HG03439 (cell line): ENCODE measurements around the gene GBF1.

ENCODE experiments used
- ATAC-seq: cut with Tn5 transposase; IDR thresholded peaks from one replicate; pipeline ENCODE4 v1.9.1; 2021; ENCODE audit warnings: mild to moderate bottlenecking, moderate library complexity; ENCODE audit not compliant: unreplicated experiment

GBF1 gene

DNA sequence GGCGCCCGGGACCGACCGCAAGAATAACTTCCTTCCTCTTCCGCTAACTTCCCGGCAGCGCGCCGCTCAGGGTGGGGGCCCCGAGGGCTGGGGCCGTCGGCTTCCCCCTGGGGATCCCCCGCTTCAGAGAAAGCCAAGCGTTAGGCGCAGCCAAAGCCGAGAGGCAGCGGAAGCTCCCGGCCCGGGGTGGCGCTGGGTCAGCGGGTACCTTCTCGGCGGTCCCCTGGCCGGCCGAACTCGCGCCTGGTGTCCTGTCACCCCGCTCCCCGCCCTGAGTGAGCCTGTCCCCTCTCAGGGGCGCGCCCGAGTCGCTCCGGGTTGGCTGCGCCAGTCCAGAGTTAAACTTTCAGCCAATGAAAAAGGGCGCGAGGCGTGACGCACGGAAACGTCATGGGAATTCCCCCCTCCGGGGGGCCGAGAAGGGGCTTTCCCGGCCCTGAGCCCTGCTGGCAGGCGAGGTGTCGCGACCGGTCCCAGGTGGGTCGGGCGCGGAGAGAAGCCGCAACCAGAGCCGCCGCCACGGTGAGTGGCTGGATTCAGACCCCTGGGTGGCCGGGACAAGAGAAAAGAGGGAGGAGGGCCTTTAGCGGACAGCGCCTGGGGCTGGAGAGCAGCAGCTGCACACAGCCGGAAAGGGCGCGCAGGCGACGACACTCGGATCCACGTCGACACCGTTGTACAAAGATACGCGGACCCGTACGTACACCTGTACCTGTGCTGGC lies 148.9 kb downstream of the GBF1 start:
- ATAC-seq: peak; percentile 79

DNA sequence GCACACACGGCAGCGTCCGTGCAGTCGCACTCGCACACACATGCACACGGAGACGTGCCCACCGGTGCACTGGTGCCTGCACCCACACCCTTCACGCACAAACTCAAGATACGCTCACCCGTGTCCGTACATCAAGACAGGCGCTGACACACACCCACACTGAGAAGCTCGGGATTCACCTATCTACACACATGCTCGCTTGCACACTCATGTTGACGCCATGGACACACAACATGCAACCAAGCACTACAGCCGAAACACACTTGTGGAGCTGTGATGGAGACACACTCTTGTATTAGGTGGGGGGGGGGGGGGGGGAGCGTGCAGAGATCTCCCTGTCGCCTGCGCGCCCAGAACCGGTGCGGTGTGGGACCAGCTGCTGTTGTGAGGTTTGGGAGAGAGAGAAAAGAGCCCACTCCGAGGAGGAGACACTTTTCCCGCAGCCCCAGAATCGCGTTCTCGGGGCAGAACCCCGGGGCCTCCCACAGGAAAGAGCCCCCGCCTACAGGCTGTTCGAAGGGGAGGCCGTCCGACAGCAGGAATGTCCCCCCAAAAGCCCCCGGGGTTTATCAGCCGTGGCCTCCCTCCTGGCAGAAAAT lies 149.6 kb downstream of the GBF1 start:
- peak; percentile 2 for ATAC-seq

DNA sequence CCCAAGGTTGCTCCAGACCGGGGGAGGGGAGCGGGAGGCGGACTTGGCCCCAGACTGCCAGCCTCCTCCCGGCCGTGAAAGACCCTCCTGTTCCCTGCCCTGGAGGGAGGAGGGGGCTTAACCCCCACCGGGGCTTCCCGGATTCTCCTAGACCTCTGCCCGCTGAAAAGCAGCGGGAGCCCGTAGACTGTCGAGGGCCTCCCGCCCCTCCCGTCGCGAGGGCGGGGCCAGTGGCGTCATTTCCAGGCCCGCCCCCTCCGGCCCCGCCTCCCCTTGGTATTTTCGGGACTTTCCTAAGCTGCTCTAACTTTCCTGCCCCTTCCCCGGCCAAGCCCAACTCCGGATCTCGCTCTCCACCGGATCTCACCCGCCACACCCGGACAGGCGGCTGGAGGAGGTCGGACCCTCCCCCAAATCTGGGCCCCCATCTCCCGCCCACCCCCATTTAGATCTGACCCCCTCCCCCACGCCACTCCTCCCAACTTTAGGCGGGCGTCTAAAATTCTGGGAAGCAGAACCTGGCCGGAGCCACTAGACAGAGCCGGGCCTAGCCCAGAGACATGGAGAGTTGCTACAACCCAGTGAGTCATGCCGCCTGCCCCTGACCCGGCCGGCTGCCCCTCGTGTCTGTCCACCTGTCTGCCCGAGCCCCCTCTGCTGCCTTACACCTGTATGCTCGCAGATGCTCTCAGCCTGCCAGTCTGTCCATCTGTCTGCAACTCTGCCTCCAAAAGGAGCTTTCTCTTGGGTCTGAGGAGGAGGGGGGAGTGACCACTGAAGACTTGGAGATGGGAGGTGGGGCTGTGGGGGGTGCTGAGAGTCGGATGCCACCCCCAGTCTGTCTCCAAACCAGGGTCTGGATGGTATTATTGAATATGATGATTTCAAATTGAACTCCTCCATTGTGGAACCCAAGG lies 150.3 kb downstream of the GBF1 start, which contains the start of gene NFKB2:
TSS of gene NFKB2 (plus strand) at position 306 of the 917 bp plus-strand sequence. CDS start at position 561, 255 bp downstream.
- peak; percentile 24 for ATAC-seq

DNA sequence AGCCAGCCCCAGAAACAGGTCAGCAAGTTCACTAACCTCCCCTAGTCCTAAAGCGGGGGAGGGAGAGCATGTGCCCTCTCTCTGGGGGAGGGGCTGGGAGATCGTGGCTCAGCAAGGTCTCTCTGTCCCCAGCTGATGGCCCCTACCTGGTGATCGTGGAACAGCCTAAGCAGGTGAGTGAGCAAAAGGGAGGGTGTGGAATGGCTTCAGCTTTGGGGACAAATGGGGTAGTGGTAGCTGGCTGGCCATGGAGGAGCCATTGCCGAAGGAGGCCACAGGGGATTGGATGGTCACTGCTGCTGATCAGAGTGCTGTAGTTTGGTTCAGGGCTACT lies 151.0 kb downstream of the GBF1 start:
- ATAC-seq: no peak

DNA sequence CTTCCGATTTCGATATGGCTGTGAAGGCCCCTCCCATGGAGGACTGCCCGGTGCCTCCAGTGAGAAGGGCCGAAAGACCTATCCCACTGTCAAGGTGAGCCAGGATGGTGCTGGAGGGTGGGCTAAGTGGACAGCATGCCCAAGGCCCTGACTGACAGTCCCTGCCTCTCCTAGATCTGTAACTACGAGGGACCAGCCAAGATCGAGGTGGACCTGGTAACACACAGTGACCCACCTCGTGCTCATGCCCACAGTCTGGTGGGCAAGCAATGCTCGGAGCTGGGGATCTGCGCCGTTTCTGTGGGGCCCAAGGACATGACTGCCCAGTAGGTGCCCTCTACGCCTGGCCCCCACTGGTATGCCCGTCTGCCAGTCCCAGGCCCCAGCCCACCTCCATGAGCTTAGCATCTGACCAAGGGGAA lies 151.4 kb downstream of the GBF1 start:
- no peak for ATAC-seq

DNA sequence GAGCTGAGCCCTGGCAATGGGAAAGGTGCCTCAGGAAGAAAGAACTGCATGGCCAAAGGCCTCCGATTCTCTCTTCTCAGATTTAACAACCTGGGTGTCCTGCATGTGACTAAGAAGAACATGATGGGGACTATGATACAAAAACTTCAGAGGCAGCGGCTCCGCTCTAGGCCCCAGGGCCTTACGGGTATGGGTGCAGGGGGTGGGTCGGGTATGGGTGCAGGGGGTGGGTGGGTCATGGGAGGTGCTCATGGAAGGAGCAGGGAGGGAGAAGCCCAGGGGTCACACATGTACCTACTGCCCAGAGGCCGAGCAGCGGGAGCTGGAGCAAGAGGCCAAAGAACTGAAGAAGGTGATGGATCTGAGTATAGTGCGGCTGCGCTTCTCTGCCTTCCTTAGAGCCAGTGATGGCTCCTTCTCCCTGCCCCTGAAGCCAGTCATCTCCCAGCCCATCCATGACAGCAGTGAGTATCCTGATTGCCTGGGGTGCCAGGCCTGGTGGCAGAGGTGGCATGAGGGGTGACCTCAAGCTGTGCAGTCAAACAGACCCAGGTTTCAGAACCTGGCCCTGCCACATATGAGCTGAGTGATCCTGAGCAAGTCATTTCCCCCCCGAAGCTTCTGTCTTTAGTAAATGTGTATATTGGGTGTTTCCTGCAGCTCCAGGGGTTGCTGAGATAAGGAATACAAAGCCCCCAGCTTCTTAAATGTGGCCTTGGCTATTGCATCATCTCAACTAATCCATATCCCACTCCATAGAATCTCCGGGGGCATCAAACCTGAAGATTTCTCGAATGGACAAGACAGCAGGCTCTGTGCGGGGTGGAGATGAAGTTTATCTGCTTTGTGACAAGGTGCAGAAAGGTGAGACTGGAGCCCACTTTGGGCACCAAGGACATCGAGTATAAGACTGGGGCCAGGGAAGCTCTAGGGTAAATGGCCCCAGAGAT lies 152.2 kb downstream of the GBF1 start:
- no peak for ATAC-seq

DNA sequence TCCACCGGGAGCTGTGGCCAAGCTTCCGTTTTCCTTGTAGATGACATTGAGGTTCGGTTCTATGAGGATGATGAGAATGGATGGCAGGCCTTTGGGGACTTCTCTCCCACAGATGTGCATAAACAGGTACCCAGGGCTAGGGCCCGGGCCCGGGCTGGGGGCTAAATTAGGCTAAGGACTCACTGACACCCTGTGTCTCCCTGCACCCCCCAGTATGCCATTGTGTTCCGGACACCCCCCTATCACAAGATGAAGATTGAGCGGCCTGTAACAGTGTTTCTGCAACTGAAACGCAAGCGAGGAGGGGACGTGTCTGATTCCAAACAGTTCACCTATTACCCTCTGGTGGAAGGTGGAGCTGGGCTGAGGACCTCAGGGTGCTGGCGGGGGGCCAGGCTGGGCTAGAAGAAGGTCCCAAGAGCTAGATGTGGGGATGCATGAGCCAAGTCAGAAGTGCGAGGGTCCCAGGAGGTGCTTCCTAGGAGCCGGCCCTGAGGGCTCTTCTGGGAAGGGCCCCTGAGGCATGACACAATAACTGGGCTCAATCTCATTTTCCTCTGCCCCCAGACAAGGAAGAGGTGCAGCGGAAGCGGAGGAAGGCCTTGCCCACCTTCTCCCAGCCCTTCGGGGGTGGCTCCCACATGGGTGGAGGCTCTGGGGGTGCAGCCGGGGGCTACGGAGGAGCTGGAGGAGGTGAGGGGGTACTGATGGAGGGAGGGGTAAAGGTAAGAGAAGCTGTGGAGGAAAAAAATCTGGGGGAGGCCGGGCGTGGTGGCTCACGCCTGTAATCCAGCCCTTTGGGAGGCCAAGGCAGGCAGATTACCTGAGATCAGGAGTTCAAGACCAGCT lies 153.1 kb downstream of the GBF1 start:
- no peak for ATAC-seq

DNA sequence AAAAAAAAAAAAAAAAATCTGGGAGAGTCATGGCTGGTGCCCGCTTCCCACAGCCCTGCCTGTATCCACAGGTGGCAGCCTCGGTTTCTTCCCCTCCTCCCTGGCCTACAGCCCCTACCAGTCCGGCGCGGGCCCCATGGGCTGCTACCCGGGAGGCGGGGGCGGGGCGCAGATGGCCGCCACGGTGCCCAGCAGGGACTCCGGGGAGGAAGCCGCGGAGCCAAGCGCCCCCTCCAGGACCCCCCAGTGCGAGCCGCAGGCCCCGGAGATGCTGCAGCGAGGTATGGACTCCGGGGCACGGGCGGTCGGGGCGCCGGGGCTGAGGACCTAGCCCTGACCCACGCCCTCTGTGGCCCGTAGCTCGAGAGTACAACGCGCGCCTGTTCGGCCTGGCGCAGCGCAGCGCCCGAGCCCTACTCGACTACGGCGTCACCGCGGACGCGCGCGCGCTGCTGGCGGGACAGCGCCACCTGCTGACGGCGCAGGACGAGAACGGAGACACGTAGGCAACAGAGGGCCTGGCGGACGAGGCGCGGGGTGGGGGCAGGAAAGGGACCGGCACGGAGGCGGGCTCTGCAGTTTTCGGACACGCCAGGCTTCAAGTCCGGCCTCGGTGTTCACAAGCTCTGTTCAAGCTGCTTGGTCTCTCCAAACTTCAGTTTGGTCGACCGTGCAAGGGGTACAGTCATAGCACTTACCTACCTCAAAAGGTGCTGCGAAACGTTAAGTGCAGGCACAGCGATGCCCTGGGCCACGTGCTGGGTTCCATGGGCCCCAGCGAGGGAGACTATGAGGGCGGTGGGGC lies 154.1 kb downstream of the GBF1 start:
- ATAC-seq: peak; percentile 35

DNA sequence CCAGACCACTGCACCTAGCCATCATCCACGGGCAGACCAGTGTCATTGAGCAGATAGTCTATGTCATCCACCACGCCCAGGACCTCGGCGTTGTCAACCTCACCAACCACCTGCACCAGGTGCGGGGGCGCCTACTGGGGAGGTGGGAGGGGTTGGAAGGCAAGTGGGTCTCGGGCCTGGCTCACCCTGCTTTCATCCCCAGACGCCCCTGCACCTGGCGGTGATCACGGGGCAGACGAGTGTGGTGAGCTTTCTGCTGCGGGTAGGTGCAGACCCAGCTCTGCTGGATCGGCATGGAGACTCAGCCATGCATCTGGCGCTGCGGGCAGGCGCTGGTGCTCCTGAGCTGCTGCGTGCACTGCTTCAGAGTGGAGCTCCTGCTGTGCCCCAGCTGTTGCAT lies 154.7 kb downstream of the GBF1 start:
- ATAC-seq: no peak

DNA sequence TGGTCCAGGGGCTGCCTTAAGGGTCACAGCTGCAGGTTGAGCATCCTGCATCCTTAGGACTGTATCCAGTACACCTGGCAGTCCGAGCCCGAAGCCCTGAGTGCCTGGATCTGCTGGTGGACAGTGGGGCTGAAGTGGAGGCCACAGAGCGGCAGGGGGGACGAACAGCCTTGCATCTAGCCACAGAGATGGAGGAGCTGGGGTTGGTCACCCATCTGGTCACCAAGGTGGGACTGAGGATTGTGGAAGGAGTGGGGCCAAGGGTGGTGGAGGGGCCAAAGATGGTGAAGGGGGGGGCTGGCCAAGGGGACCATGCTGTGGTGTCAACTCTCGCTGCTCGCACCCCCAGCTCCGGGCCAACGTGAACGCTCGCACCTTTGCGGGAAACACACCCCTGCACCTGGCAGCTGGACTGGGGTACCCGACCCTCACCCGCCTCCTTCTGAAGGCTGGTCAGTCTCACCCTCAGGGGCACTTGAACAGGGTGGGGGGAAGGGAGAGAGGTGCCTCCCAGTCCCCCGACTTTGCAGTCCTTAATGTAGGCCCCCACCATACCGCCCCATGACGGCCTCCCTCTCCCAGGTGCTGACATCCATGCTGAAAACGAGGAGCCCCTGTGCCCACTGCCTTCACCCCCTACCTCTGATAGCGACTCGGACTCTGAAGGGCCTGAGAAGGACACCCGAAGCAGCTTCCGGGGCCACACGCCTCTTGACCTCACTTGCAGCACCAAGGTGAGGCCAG lies 155.4 kb downstream of the GBF1 start:
- no peak for ATAC-seq

DNA sequence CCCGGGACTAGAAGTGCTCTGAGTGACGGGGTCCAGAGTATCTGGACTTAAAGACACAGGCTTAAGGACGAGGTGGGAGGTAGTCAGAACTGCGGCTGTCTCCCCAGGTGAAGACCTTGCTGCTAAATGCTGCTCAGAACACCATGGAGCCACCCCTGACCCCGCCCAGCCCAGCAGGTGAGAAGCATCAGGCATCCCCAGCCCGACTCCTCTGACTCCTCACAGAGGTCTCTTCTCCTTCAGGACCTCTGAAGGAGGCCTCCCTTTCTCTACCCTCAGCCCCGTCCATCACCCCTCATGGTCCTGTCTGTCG lies 156.0 kb downstream of the GBF1 start:
- no peak for ATAC-seq

DNA sequence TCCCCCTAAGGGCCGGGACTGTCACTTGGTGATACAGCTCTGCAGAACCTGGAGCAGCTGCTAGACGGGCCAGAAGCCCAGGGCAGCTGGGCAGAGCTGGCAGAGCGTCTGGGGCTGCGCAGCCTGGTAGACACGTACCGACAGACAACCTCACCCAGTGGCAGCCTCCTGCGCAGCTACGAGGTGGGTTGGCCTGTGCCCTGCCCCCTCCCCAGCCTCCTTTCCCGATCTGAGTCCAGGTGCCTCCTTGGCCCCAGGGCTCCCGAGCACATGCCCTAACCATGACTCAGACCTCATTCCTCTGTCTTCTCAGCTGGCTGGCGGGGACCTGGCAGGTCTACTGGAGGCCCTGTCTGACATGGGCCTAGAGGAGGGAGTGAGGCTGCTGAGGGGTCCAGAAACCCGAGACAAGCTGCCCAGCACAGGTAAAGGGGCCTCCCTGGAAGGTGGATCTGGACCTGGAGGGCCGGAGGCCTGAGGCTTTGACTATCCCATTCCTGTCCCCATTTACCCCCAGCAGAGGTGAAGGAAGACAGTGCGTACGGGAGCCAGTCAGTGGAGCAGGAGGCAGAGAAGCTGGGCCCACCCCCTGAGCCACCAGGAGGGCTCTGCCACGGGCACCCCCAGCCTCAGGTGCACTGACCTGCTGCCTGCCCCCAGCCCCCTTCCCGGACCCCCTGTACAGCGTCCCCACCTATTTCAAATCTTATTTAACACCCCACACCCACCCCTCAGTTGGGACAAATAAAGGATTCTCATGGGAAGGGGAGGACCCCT lies 156.6 kb downstream of the GBF1 start:
- ATAC-seq: no peak

DNA sequence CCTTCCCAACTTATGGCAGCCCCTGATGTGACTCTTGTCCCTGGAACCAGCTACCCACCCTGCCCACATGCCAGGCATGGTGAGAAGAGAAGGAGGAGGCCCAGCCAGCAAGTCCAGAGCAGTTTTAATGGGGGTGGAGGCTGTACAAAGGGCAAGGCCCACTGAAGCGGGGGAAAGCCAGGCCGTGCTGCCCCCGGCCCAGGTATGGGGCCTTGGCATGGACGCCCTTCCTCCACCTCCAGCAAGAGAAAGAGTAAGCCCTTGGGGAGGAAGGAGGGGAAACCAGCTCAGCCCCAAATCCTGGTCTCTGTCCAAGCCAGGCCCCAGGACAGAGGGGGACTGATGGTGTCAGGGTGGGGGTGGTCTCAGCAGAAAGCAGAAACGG lies 157.2 kb downstream of the GBF1 start:
- no peak for ATAC-seq

DNA sequence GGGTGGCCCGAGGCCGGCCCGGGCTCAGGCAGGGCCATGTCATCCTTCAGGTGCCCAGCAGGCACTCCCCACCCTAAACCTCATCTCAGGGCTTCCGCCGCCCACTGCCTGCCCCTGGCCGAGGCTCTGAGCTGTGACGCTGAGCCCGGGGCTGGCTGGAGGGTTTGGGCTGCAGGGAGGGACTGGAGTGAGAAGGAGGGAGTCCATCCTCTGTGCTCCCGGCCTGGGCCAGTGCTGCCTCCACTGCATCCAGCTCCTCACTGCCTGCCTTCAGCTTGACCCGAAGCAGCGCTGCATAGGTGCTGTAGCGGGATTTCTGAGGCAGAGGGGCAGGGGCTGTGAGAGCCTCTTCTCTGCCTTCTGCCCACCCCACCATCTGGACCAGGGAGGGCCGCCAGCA lies 157.8 kb downstream of the GBF1 start:
- no peak for ATAC-seq

DNA sequence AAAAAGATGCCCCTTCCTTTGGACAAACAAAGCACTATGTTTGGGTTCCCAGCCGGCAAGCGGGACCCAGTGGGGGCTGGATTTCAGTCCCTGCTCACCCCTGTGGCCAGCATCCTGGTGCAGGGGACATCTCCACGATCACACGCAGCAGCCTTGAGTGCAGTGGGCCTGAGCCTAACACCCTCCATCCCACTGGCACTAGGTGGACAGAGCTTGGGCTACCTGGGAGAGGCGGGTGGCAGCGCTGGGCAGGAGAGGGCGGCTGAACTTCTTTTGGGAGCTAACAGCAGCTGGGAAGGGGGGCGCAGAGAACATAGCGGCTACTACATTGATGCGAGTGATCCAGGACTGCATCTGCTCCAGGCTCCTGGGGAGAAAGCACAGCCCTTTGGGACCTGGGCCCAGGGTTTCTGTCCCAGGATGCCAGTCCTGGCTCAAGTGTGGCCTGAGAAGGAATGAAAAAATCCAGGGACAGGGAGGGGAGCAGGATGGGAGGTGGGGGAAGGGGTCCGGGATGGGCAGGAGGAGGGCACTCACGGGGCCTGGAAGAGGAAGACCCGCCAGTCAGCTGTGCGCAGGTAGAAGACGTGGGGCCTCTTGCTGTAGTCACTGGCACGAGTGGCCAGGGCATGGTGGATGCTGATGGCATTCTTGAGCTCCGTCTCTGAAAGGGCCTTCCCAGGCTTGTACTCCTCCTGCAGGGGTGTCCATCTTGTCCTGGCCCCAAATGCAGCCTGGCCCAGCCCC lies 159.2 kb downstream of the GBF1 start:
- no peak for ATAC-seq

DNA sequence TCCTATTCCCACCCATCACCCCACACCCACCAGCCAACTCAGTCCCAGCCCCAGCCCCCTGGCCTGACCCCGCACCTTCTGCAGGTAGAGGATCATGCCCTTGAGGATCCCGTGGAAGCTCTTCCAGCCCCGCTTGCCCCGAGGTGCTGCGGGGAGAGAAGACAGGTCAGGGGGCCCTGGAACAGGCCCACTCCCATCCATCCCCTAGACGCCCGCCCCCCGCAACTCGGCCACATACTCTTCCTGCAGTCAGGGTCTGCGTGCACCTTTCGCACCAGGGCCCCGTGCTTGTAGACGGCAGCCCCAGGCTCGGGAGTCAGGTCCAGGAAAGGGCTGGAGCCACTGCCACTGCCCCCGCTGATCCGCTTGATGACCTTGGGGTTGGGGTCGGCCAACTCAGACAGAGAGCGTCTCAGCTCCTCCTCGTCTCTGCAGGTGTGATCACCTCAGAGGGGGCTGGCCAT lies 159.8 kb downstream of the GBF1 start:
- ATAC-seq: no peak

DNA sequence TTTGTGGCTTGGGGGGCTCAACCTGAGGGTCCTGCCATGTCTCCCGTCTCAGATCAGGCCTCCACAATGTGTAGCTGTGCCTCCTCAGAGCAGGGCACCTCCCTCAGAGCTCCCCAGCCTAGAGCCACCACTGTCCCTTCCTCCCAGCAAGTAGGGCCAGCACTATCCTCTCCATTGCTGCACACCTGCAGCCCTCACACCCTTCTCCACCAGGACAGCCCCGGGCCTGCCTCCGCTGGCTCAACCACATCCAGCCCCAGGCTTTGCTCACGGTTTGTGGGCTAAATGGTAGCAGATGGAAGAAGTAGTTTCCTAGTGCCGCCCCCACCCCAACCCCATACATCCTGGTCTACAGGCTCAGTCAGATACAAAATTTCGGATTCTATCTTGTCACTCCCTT lies 160.3 kb downstream of the GBF1 start:
- no peak for ATAC-seq
